Measurements from ENCODE around the gene NFATC1.

The NFATC1 gene

DNA sequence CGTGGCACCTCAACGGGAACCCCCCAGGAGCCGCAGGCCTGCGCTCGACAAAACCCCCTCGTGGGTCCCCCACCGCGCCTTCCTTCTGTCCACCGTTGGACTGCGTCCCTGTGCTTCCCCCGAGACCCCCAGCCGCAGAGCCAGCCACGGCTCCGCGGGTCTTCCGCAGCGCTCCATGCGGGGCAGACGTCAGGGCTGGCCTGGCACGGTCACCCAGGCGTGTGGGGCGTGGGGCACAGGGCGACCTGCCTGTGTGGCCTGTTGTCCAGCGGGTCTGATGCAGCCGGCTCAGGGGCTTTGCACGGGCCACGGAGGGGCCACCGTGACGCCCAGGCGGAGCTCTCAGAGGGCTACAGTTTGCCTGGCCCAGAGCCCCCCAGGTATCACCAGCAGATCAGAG, 11.0 kb downstream of the NFATC1 start:
- DNase-seq (ENCODE audit: low spot score): no peak
- TF ChIP-seq, protein P1, sequence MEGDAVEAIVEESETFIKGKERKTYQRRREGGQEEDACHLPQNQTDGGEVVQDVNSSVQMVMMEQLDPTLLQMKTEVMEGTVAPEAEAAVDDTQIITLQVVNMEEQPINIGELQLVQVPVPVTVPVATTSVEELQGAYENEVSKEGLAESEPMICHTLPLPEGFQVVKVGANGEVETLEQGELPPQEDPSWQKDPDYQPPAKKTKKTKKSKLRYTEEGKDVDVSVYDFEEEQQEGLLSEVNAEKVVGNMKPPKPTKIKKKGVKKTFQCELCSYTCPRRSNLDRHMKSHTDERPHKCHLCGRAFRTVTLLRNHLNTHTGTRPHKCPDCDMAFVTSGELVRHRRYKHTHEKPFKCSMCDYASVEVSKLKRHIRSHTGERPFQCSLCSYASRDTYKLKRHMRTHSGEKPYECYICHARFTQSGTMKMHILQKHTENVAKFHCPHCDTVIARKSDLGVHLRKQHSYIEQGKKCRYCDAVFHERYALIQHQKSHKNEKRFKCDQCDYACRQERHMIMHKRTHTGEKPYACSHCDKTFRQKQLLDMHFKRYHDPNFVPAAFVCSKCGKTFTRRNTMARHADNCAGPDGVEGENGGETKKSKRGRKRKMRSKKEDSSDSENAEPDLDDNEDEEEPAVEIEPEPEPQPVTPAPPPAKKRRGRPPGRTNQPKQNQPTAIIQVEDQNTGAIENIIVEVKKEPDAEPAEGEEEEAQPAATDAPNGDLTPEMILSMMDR (IDR thresholded peaks at IDR 0.05; ENCODE audit: extremely low read depth, insufficient read depth, missing control alignments): no peak
- in situ Hi-C loops (cut with MboI; ENCODE audit: low pct_unique_long_range_greater_than_20kb, low sequenced_read_pairs, unreplicated experiment): no loop called here

DNA sequence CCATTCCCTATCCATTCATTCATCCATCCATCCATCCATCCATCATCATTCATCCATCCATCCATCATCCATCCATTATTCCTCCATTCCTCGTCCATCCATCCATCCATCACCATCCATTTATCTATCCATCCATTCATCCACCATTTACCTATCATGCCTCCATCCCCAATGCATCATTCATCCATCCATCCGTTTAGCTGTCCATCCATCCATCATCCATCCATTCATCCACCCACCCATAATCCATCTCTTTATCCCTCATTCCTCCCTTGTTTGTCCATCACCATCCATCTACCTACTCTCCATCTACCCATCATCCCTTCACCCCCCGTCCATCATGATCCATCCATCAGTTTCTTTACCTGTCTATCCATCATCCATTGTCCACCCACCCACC, 13.6 kb downstream of the NFATC1 start:
- TF ChIP-seq, protein P1 (IDR thresholded peaks at IDR 0.05; ENCODE audit: extremely low read depth, insufficient read depth, missing control alignments): no peak
- in situ Hi-C loops (cut with MboI; ENCODE audit: low pct_unique_long_range_greater_than_20kb, low sequenced_read_pairs, unreplicated experiment): no loop called here
- no peak for DNase-seq (ENCODE audit: low spot score)

DNA sequence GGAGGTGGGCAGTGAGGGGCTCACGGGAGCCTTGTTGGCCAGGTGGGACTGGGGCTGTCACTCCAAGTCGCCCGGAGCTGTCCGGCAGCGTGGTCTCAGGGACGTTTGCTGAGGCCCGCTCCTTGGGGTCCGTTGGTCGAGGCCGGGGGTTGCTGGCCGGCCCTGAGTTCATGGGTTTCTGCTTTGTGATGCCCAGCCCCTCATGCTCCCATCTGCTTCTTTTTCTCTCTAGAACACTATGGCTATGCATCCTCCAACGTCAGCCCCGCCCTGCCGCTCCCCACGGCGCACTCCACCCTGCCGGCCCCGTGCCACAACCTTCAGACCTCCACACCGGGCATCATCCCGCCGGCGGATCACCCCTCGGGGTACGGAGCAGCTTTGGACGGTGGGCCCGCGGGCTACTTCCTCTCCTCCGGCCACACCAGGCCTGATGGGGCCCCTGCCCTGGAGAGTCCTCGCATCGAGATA, 14.5 kb downstream of the NFATC1 start:
- DNase-seq (ENCODE audit: low spot score): no peak
- in situ Hi-C loops (cut with MboI; ENCODE audit: low pct_unique_long_range_greater_than_20kb, low sequenced_read_pairs, unreplicated experiment): no loop called here
- TF ChIP-seq, protein P1 (IDR thresholded peaks at IDR 0.05; ENCODE audit: extremely low read depth, insufficient read depth, missing control alignments): no peak

DNA sequence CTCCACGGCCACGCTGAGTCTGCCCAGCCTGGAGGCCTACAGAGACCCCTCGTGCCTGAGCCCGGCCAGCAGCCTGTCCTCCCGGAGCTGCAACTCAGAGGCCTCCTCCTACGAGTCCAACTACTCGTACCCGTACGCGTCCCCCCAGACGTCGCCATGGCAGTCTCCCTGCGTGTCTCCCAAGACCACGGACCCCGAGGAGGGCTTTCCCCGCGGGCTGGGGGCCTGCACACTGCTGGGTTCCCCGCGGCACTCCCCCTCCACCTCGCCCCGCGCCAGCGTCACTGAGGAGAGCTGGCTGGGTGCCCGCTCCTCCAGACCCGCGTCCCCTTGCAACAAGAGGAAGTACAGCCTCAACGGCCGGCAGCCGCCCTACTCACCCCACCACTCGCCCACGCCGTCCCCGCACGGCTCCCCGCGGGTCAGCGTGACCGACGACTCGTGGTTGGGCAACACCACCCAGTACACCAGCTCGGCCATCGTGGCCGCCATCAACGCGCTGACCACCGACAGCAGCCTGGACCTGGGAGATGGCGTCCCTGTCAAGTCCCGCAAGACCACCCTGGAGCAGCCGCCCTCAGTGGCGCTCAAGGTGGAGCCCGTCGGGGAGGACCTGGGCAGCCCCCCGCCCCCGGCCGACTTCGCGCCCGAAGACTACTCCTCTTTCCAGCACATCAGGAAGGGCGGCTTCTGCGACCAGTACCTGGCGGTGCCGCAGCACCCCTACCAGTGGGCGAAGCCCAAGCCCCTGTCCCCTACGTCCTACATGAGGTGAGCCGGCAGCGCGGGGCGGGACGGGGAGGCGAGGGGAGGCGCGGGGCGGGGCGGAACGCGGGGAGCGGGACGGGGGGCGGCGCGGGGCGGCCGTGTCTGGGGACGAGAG, 15.2 kb downstream of the NFATC1 start:
- TF ChIP-seq, protein P1 (IDR thresholded peaks at IDR 0.05; ENCODE audit: extremely low read depth, insufficient read depth, missing control alignments): no peak
- no peak for DNase-seq (ENCODE audit: low spot score)
- in situ Hi-C loops (cut with MboI; ENCODE audit: low pct_unique_long_range_greater_than_20kb, low sequenced_read_pairs, unreplicated experiment): no loop called here

DNA sequence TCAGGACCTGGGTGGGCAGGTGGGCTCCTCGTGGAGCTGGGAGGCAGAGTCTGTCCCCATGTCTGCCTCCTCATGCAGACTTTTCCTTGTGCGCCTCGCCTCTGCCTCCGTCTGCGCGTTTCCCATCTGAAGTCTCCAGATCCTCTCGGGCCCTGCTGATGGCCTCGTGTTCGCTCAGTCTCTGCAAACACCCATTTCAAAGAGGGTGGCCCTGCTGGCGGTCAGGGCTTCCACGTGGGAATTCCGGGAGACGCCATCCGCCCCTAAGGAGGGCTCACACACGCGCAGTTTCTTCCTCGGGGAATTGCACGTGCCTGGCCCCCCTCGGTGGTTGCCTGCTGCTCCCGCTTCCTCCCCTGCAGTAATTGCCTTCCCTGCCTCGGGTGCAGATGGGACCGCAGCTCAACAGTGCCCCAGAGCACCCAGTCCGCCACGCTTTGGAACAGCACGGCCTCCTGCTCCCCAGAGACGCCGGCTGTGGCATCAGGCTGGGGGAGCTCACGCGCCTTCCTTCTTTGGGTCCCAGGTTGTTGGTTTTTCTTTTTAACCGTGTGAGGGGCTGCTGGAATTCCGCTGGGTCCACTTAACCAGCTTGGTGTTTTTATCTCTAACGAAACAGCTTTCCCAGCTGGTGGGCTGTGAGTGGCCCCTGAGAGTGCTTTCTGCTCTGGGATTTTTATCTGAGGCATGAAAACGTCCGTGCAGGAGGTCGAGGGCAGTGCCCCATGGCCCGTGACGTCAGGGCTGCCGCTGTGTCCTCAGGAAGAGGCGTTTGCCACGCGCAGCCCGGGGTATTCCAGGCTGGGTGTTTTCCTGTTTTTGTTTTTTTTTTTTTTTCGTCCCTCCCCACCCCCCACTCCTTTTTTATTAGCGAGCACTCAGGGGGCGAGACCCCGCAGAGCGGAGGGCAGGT, 16.1 kb downstream of the NFATC1 start:
- in situ Hi-C loops (cut with MboI; ENCODE audit: low pct_unique_long_range_greater_than_20kb, low sequenced_read_pairs, unreplicated experiment): no loop called here
- TF ChIP-seq, protein P1 (IDR thresholded peaks at IDR 0.05; ENCODE audit: extremely low read depth, insufficient read depth, missing control alignments): no peak
- DNase-seq (ENCODE audit: low spot score): no peak

DNA sequence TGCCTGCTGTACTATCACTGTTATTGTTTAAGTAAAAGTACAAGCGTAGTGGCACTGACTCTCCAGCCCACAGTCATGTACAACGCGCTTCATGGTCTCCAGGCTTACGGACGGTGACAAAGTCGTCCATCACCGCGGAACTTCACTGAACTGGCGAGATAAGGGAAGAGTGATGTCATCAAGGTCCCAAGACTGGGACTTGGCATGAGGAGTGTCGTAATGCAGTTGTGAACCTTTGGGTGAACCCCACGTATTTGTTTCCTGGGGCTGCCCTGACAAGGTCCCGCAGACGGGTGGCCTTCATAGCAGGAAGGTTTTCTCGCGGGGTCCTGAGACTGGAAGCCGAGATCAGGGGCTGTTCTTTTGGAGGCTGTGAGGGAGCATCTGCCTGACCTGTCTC, 17.3 kb downstream of the NFATC1 start:
- no peak for DNase-seq (ENCODE audit: low spot score)
- TF ChIP-seq, protein P1 (IDR thresholded peaks at IDR 0.05; ENCODE audit: extremely low read depth, insufficient read depth, missing control alignments): no peak
- in situ Hi-C loops (cut with MboI; ENCODE audit: low pct_unique_long_range_greater_than_20kb, low sequenced_read_pairs, unreplicated experiment): no loop called here
